Tibial nerve (tissue), 4 donors: Measurements from ENCODE around the gene OGA. TPM values are rescaled to one million over a fixed set of nuclear protein-coding genes. Genes with fewer than 3 reads are reported as not detected.

Source experiments
- DNase-seq, 2 donors: peaks; one replicate each; pipeline ENCODE4 v3.0.0-alpha.2; 2019; ENCODE audit warnings: low spot score in 2 of 2
- H3K27ac ChIP-seq, 4 donors: fragments of 200-600 bp; sonication (generic) in 3 of 4; one replicate each; pipeline ENCODE4 v1.5.1; 2017 to 2019; ENCODE audit warnings: mild to moderate bottlenecking in 1 of 4
- H3K27me3 ChIP-seq, 2 donors: fragments of 200-600 bp; sonication (generic) in 1 of 2; one replicate each; pipeline versions ENCODE4 v1.5.1 to v1.6.0; 2017 to 2019
- H3K36me3 ChIP-seq, 3 donors: fragments of 200-600 bp; sonication (generic); one replicate each; pipeline ENCODE4 v1.5.1; 2018 to 2019
- H3K4me1 ChIP-seq, 4 donors: fragments of 200-600 bp; sonication (generic) in 3 of 4; one replicate each; pipeline ENCODE4 v1.5.1; 2017 to 2019
- H3K4me3 ChIP-seq, 4 donors: fragments of 200-600 bp; sonication (generic) in 3 of 4; one replicate each; pipeline ENCODE4 v1.5.1; 2017 to 2019; ENCODE audit warnings: mild to moderate bottlenecking in 1 of 4, moderate library complexity in 1 of 4
- H3K9me3 ChIP-seq, 4 donors: fragments of 200-600 bp; sonication (generic) in 3 of 4; one replicate each; pipeline ENCODE4 v1.5.1; 2017 to 2019
- EP300 ChIP-seq, 2 donors: sonication (generic); formaldehyde crosslinking; IDR thresholded peaks; one replicate each; pipeline ENCODE4 v1.6.1; 2017; ENCODE audit warnings: antibody characterized with exemption in 2 of 2, mild to moderate bottlenecking in 1 of 2
- POLR2A ChIP-seq, 2 donors: fragments of 450-650 bp; IDR thresholded peaks; one replicate each; pipeline ENCODE4 v1.6.1; 2017; ENCODE audit warnings: antibody characterized with exemption in 2 of 2, mild to moderate bottlenecking in 2 of 2, moderate library complexity in 2 of 2
- WGBS, 2 donors: methylation state at CpG; one replicate each; pipeline ENCODE4 v1.1.5; 2018; 5-methylcytosine and 5-hydroxymethylcytosine counted together
- total RNA-seq, 4 donors: library from RNA; depleted of rRNA; stranded (reverse); fragments of >200 nt; gene quantifications; one replicate each; pipeline ENCODE4 v1.1.0, GENCODE V29; 2016
- TF ChIP-seq, protein P1 (sequence below), 5 experiments: fragments of 200-600 bp in 3 of 5; fragments of 450-650 bp in 2 of 5; sonication (generic) in 3 of 5; IDR thresholded peaks; one replicate each; pipeline ENCODE4 v1.5.1; 2016 to 2019; ENCODE audit warnings: antibody characterized with exemption in 5 of 5, mild to moderate bottlenecking in 3 of 5, moderate library complexity in 2 of 5

Gene OGA
- total RNA-seq, 4 donors from 2014 or later, result 206 to 249 (median 224) TPM

DNA sequence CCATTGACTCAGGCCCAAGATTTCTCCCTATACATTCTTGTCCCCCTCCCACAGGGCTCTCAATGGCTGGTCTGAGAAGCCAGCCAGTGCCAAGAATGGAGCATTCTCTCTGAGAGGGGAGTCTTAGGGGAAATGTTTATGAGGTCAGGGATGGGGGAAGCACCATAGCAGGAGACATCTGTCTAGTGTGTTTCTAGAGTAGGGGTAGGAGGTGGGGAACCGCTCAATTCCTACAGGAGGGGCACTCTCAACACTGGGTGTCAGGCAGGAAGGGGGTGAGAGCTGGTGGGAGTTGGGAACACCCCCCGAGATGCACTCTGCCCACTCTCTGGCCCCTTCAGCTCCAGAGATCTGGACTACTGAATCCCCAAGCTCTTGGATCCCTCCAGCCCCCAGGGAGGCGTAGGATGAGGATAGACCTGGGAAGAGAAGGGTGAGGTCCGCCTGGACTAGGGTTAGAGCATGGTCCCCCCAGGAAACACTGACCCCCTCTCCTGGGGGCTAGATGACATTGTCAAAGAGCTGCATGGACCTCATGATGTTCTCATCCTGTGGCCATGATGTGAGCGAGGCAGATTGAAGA is 8.7 kb upstream of the OGA start:
- Histone ChIP-seq H3K27me3 (no peaks in the 10 kb centered on the region), H3K4me3 (no peak overlapping the region), H3K27ac (no peak overlapping the region), H3K4me1 (peaks cover 0 to 34% (median 15%) of the 10 kb centered on the region in 4 donors), H3K9me3 (no peaks in the 10 kb centered on the region), H3K36me3 (no peaks in the 10 kb centered on the region)
- no peak for DNase-seq
- 86 to 92% methylated on average over 5 of the region's 5 CpGs for WGBS, 2 donors
- TF ChIP-seq, protein P1, sequence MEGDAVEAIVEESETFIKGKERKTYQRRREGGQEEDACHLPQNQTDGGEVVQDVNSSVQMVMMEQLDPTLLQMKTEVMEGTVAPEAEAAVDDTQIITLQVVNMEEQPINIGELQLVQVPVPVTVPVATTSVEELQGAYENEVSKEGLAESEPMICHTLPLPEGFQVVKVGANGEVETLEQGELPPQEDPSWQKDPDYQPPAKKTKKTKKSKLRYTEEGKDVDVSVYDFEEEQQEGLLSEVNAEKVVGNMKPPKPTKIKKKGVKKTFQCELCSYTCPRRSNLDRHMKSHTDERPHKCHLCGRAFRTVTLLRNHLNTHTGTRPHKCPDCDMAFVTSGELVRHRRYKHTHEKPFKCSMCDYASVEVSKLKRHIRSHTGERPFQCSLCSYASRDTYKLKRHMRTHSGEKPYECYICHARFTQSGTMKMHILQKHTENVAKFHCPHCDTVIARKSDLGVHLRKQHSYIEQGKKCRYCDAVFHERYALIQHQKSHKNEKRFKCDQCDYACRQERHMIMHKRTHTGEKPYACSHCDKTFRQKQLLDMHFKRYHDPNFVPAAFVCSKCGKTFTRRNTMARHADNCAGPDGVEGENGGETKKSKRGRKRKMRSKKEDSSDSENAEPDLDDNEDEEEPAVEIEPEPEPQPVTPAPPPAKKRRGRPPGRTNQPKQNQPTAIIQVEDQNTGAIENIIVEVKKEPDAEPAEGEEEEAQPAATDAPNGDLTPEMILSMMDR (IDR thresholded peaks at IDR 0.05), result no peak
- TF ChIP-seq POLR2A (IDR thresholded peaks at IDR 0.05) (no peak), EP300 (IDR thresholded peaks at IDR 0.05) (no peak)

DNA sequence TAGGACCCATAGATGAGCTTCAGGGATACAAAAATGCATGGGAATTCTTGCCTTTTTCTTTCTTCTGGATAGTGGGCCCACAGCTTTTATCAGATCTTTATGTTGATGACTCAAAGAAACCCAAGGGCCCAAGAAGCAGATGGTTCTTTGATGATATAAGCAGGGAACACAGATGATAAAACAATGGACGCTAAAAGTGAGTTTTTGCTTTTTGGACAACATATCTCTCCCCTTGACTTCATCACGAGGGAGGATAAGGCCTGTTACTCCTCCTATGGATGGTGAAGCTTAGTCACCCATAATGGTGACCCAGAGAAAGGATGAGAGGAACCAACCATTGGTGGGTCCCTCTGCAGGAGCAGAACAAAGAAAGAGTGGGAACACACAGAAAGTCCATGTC is 6.5 kb upstream of the OGA start:
- WGBS, 2 donors, result 79 to 86% methylated on average over 2 of the region's 2 CpGs
- Histone ChIP-seq H3K27me3 (no peaks in the 10 kb centered on the region), H3K27ac (no peak overlapping the region), H3K36me3 (no peaks in the 10 kb centered on the region), H3K4me3 (no peak overlapping the region), H3K9me3 (no peaks in the 10 kb centered on the region), H3K4me1 (peaks cover 0 to 12% (median 1%) of the 10 kb centered on the region in 4 donors)
- TF ChIP-seq, protein P1 (IDR thresholded peaks at IDR 0.05), result no peak
- TF ChIP-seq POLR2A (IDR thresholded peaks at IDR 0.05) (no peak), EP300 (IDR thresholded peaks at IDR 0.05) (no peak)
- no peak for DNase-seq

DNA sequence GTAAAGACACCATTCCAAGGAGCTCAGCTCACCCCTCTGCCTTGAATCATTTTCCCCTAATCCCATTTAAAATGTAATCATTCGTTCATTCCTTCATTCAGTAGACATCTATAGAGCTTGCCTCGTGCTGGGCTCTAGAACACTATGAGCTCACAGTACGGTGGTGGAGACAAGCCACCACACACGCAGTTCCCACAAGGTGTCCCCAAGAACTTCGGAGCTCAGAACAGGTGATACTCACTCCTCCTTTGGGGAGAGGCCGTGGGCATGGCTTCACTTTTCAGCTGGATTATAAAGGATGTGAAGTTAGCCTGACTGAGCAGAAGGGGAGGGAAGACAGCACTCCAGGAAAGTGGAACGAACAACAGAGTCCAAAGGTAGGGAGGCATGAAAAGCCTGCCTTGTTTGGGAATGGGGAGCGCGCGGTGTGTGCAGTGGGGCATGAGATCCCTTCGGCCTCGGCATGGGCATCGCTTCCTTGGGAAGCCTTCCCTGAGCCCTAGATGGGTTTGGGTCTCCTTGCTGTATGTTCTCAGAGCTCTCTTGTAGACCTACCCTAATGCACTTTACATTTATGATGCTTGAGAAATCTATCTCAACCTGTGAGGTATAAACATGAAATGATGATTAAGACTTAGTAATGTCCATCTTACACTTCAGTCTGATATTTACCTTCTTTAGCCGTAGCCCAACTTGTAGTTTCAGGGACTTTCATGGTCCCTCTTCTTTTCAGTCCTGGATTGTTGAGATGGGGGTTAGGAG is 809 bp upstream of the OGA start:
- Histone ChIP-seq H3K36me3 (no peaks in the 10 kb centered on the region), H3K9me3 (no peaks in the 10 kb centered on the region), H3K4me3 (peak overlapping the region; percentile 11 to 100 (median 97)), H3K4me1 (peaks cover 0 to 27% (median 18%) of the 10 kb centered on the region in 4 donors), H3K27me3 (no peaks in the 10 kb centered on the region), H3K27ac (peak overlapping the region; percentile 93 to 96 (median 95))
- TF ChIP-seq POLR2A (IDR thresholded peaks at IDR 0.05), result no peak
- TF ChIP-seq, protein P1 (IDR thresholded peaks at IDR 0.05), result no peak
- 19 to 26% methylated on average over 14 of the region's 14 CpGs for WGBS, 2 donors
- DNase-seq, result no peak

DNA sequence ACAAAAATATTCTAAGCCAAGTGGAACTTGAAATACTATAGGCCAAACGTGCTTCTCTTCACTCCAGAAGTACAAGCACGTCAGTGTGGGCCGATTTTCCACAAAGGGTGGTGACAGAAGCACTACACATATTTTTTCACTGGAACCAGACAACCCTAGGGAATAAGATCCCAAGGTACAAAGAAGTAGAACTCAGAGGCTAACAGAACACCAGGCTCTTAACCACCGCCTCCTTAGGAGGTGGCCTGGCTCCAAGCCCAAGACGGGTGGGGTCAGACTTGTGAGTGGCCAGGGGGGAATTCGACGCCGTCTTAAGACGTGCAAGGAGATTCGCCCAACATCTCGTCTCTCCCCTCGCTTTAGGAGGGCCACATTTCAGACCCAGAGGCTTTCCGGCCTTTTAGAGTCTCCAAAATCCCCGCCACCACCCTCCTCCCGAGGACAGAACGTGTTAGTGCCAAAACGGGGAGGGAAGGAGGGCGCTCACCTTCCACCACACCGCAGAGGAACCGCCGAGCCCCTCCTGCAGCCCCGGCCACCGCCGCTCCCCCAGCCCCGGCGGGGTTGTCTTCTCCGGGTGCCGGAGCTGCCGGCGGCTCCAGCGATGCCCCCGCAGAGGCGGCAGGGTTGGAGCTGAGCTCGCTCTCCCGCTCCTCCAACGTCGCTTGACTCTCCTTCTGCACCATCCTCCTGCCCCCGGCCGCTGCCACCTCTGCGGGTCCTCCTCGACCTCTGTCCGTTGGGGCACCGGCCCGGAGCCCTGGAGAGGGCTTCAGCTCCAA is 716 bp downstream of the OGA start:
- peak overlapping the region; percentile 81 to 100 (median 97) for H3K4me3 ChIP-seq
- TF ChIP-seq EP300 (IDR thresholded peaks at IDR 0.05), result peak in 1 of 2 donors; percentile 78
- peak; percentile 19 to 41 for TF ChIP-seq POLR2A (IDR thresholded peaks at IDR 0.05)
- TF ChIP-seq, protein P1 (IDR thresholded peaks at IDR 0.05), result no peak
- no peaks in the 10 kb centered on the region for H3K9me3 ChIP-seq
- 0% methylated on average over 32 to 42 of the region's 44 CpGs for WGBS, 2 donors
- DNase-seq, result peak; percentile 91
- H3K27me3 ChIP-seq, result no peaks in the 10 kb centered on the region
- peaks cover 0 to under 1% (median 0%) of the 10 kb centered on the region in 3 donors for H3K36me3 ChIP-seq
- H3K27ac ChIP-seq, result peak overlapping the region; percentile 93 to 96 (median 95)
- H3K4me1 ChIP-seq, result peaks cover 0 to 42% (median 29%) of the 10 kb centered on the region in 4 donors
